ENCODE results near the gene FGF14. TPM values are rescaled to one million over a fixed set of nuclear protein-coding genes. Genes with fewer than 3 reads are reported as not detected.

FGF14 gene
- total RNA-seq, 1 experiment from 2014 or later, result 0.22 TPM

GRCh38 chr13:102127153-102127552 is 274.7 kb downstream of the FGF14 start:
- no peak overlapping the region for H4K5ac ChIP-seq (ENCODE audit: insufficient read length, low read depth, low read length)
- H3K4me1 Mint-ChIP-seq, result peaks cover 5% of the 10 kb centered on the region in 2 experiments
- H3K14ac ChIP-seq (ENCODE audit: insufficient read depth, low read length), result no peak overlapping the region
- no CpG with 5 or more reads among the region's 1 CpG for WGBS (ENCODE audit: extremely low coverage, insufficient read length, low lambda C conversion rate)
- H2BK15ac ChIP-seq (ENCODE audit: low read depth, low read length), result no peak overlapping the region
- no peaks in the 10 kb centered on the region for H3K27me3 Mint-ChIP-seq (ENCODE audit: low read depth)
- no peak overlapping the region for H2AK5ac ChIP-seq (ENCODE audit: insufficient read length, low read length)
- no peaks in the 10 kb centered on the region; a peak in 1 of 5 replicates for H3K9me3 Mint-ChIP-seq
- H2BK5ac ChIP-seq (ENCODE audit: insufficient read length, low read length), result no peak overlapping the region
- H3K4me1 ChIP-seq (ENCODE audit: insufficient read depth, low read length), result no peaks in the 10 kb centered on the region; the same call in 1 of the 2 replicates
- no peak overlapping the region for H3T11ph ChIP-seq (ENCODE audit: low read length)
- H3K4me2 ChIP-seq (ENCODE audit: insufficient read depth, insufficient read length, low read length), result no peak overlapping the region
- no peaks in the 10 kb centered on the region for H3K9me3 ChIP-seq (ENCODE audit: control insufficient read depth, low read depth, low read length)
- no peak for DNase-seq
- no peaks in the 10 kb centered on the region for H3K79me2 ChIP-seq (ENCODE audit: insufficient read depth, low read length)
- no peak overlapping the region for H3K4me3 Mint-ChIP-seq
- H3K79me1 ChIP-seq (ENCODE audit: insufficient read depth, low read depth, low read length, poor library complexity, severe bottlenecking), result no peaks in the 10 kb centered on the region
- H2AFZ ChIP-seq (ENCODE audit: low read length), result no peak overlapping the region
- no peaks in the 10 kb centered on the region for H3K23me2 ChIP-seq (ENCODE audit: insufficient read length, low read depth, low read length, poor library complexity, severe bottlenecking)
- no peak overlapping the region for H2BK12ac ChIP-seq (ENCODE audit: insufficient read length, low read depth, low read length)
- no peak overlapping the region for H3K27ac Mint-ChIP-seq
- no peak for TF ChIP-seq CTCF (conservative IDR thresholded peaks at IDR 0.05)
- H3K36me3 Mint-ChIP-seq (ENCODE audit: insufficient read depth in 1 of 3, low read depth in 3 of 3), result no peaks in the 10 kb centered on the region; a peak in 1 of 7 replicates
- H2BK20ac ChIP-seq (ENCODE audit: low read depth, low read length, poor library complexity, severe bottlenecking), result no peak overlapping the region
- H3K18ac ChIP-seq (ENCODE audit: insufficient read length, low read depth, low read length), result no peak overlapping the region
- H3K56ac ChIP-seq (ENCODE audit: insufficient read length, low read depth, low read length), result no peak overlapping the region
- H2BK120ac ChIP-seq (ENCODE audit: low read depth, low read length, poor library complexity, severe bottlenecking), result no peak overlapping the region
- H4K91ac ChIP-seq (ENCODE audit: insufficient read length, low read depth, low read length), result no peak overlapping the region
- no peak overlapping the region for H3K9ac ChIP-seq (ENCODE audit: extremely low read depth, insufficient read length, low read length)
- H3K4ac ChIP-seq (ENCODE audit: low read depth, low read length), result no peak overlapping the region
- no peak overlapping the region for H3K27ac ChIP-seq (ENCODE audit: insufficient read length, low read depth, low read length)
- H3K23ac ChIP-seq (ENCODE audit: insufficient read length, low read depth, low read length), result no peak overlapping the region
- no peak overlapping the region for H4K8ac ChIP-seq (replicated peaks; ENCODE audit: insufficient read length, low read depth, low read length)
- H3K27me3 ChIP-seq (ENCODE audit: insufficient read depth, low read length), result no peaks in the 10 kb centered on the region
- H4K20me1 ChIP-seq (ENCODE audit: control insufficient read depth, insufficient read depth, insufficient read length), result no peaks in the 10 kb centered on the region

All from H9 (cell line).